Fibroblast of upper back skin (primary cell): Measurements from ENCODE around the gene BHLHE40.
A peak's percentile ranks its signal among the peaks of the same experiment; 100 is the strongest.
"Not testable (repeated sequence)": the region's sequence is repeated elsewhere in the genome, so short reads cannot be mapped to it uniquely, and the experiment has no call there.

Experiments
- DNase-seq: peaks from one replicate; pipeline ENCODE4 v3.0.0-alpha.2; 2013

BHLHE40 gene

DNA sequence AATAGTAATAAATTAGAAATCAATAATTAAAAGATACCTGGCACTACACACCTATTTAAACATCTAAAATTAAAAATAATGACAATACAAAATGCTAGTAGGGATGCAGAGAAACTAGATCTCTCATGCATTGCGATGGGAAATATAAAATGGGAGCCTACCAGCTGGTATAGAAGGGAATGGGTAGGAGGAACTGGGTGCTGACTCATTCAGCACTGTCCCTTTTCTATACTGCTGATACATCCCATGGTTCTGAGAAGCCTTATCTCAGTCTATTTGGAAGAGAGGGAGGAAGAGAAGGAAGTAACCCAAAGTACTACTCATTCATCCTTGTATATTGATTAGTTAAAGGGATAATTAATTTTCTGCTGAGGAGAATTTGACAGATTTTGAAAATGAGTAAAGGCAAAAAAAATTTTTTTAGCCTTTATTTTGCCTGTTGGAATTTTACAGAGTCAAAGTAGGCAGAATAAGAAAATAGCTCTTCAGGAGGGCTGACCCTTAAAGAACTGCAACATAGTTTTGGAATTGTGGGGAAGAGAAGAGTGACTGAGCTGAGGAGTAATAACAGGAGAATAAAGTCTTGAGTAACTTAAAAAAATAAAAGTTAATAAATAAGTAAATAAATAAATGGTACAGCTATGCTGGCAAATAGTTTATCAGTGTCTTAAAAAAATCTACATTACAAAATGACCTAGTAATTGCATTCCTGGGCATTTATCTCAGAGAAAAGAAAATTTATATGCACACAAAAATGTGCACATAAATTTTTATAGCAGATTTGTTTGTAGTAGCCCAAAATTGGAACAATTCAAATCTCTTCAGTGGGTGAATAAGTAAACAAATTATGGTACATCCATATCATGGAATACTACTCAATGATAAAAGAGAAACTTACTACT, 15.3 kb upstream of the BHLHE40 start:
- no peak for DNase-seq

GRCh38 chr3:4966006-4966405, 13.2 kb upstream of the BHLHE40 start:
- DNase-seq = not testable (repeated sequence)

DNA sequence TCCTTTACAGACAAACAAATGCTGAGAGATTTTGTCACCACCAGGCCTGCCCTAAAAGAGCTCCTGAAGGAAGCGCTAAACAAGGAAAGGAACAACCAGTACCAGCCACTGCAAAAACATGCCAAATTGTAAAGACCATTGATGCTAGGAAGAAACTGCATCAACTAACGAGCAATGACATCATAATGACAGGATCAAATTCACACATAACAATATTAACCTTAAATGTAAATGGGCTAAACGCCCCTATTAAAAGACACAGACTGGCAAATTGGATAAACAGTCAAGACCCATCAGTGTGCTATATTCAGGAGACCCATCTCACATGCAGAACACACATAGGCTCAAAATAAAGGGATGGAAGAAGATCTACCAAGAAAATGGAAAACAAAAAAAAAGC, 11.6 kb upstream of the BHLHE40 start:
- not testable (repeated sequence) for DNase-seq

GRCh38 chr3:4971437-4971836, 7.8 kb upstream of the BHLHE40 start:
- DNase-seq = not testable (repeated sequence)

GRCh38 chr3:4971838-4972237, 7.4 kb upstream of the BHLHE40 start:
- no peak for DNase-seq

GRCh38 chr3:4972652-4973643, 6.3 kb upstream of the BHLHE40 start:
- DNase-seq = no peak

GRCh38 chr3:4974154-4974553, 5.1 kb upstream of the BHLHE40 start:
- no peak for DNase-seq

DNA sequence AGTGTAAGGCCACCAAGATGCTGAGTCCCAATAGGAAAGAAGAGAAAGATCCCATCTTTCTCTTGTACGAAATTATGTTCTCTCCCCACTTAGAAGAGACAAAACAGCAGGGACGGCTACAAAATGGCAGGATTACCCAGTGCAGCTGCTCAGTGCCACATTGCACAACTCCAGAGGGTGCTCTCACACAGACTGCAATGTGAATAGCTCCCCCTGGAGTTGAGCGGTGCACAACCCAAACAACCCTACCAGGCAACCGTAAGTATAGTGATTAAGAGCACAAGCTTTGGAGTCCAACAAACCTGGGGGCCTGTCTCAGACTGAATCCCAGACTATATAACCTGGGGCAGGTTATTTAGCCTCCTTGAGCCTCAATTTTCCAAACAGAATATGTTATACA, 3.1 kb upstream of the BHLHE40 start:
- DNase-seq = peak; percentile 73

DNA sequence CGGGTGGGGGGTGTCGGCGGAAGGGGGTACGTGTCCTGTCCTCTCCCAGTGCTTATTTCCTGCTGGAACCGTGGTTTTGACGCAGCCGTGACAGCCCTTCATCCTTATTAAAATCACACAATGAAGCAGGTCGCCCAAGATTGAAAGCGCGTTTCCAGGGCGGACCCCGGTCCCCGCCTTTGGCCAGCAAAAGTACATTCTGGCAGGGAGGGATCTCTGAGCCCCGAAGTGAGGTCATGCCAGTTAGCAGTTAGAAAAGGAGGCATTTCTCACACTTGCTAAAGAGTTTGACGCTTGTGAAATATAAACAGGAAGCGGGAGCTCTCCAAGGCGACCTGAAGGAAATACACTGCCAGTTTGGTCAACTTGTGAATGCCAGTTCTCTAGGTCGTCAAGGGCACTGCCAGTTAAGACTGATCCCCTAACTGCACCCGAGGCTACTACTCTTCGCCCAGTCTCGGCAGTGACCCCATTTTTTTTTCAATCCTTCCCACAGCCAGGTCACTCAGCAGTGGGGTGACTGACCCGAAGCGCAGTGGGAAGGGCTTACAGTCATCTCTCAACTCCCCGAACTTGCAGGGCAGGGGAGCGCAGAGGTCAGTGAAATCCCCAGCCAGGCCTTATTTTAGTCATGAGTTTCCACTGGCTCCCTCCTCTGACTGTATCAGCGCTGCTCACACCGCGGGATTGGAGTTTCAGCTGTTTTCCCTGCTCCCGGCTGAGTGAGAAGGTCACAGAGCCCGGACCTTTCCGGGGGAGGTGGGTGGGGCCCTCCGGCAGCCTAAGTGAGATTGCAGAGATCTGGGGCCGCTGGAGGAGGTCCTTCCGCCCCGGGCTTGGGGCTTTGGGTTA, 2.0 kb upstream of the BHLHE40 start:
- peak; percentile 74 for DNase-seq

- DNase-seq = no peak
These were observed 1.4 kb upstream of the BHLHE40 start for GRCh38 chr3:4977853-4978203.

DNA sequence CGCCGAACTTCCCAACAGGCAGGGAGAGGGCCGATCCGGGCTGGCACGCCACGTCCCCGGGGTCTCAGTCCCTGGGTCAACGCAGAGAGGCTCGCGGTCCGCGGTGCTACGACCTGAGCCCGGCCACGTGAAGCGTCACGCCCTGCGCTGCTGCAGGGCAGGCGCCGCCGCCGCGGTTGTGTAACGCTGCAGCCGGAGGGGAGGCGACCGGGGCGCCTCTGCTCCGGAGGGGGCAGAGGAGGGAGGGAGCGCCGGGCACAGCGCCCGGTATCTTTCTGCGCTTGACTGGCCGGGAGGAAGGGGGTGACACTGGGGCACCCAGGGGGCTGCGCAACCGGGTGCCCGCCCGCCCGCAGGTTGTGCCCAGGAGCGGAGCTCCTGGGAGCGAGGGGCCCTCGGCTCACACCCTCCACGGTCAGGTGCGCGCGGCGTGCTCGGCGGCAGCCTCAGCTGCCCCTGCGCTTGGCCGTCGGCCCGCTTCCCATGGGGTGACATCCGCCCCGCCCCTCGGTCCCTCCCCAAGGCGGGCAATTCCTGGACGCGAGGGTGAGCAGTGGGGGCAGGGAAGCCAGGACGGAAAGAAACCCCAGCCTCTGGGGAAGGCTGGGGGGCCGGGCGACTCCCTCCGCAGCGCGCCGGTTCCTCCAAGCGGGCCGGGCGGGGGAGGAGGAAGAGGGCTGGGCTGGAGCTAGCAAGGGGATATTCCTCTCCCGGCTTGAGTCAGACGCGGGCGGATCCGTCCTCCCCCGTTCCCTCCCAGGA, 852 bp upstream of the BHLHE40 start:
- DNase-seq = peak; percentile 99

- DNase-seq = peak; percentile 99
These were observed 240 bp upstream of the BHLHE40 start for GRCh38 chr3:4978966-4979427.

DNA sequence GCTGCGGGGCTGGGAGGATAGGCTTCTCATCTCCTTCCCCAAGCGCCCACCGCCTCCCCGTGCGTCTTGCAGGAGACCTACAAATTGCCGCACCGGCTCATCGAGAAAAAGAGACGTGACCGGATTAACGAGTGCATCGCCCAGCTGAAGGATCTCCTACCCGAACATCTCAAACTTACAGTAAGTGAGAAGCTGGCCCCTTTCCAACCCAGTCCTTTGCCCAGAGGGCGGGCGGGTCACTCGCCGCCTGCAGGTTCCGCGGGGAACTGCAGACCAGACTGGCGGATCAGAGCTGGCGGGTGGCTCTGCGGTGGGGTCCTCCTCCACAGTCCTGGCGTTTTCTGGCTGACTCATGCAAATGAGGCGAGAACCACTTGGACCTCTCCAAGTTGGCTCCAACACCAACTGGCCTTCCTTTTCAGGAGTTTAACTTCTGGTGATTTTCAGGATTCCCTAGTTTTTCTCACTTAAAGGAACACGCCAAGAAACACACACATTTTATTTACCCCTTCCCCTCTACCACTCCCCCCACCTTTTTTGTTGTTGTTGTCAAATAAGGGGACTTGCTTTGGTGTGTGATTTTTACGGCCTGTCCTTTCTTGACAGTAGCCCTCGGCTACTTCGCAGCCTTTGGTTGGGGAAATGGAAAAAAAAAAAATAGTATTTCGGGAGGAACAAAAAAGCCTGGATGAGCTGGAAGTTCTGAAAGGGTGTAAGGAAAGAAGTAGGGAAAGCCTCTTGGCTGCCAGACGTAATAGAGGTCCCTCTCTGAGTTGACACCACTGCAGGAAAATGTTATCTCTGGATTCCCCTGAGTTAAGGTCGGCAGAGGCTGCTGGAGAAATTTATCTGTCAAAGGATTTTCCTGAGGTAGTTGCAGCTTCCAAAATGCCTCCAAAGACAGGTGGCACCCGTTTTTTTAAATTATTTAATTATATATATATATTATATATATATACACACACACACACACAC, 1.3 kb downstream of the BHLHE40 start:
- peak; percentile 94 for DNase-seq

GRCh38 chr3:4981294-4981664, 2.0 kb downstream of the BHLHE40 start:
- no peak for DNase-seq

DNA sequence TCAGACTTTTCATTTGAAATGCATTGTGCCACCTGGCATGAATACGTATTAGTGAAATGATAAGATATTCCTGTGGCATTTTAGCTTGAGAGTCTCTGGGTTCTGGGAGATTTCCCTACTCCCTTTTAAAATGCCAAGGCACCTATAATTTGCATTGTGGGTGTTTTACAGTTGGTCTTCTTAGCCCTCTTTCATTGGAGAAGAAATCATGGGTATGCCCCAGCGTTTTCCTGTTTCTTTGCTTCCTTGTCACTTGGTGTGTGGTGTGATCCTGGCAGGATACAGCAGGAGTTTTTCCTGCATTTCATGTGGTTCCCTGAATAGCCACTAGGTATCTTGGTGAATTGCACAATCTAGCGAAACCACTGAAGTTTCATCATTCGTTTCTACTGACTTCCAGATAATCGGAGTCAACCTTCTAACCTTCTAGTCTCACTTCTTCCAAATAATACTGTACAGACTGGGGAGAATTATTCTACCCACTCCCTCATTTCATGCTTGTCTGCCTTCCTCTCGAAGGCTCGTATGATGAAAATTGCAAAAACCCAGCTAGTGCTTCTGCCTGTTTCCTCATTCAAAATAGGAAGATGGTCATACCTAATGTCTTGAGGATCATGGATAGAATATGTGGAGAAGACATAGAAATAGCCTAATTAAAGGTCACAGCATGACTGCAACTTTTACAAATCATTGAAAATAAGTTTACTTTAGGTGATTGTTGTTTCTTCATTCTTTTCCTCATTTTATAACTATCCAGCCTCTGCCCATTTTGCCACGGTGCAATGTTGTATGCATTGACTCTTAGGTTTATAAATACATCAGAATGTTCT, 2.6 kb downstream of the BHLHE40 start:
- peak; percentile 77 for DNase-seq

DNA sequence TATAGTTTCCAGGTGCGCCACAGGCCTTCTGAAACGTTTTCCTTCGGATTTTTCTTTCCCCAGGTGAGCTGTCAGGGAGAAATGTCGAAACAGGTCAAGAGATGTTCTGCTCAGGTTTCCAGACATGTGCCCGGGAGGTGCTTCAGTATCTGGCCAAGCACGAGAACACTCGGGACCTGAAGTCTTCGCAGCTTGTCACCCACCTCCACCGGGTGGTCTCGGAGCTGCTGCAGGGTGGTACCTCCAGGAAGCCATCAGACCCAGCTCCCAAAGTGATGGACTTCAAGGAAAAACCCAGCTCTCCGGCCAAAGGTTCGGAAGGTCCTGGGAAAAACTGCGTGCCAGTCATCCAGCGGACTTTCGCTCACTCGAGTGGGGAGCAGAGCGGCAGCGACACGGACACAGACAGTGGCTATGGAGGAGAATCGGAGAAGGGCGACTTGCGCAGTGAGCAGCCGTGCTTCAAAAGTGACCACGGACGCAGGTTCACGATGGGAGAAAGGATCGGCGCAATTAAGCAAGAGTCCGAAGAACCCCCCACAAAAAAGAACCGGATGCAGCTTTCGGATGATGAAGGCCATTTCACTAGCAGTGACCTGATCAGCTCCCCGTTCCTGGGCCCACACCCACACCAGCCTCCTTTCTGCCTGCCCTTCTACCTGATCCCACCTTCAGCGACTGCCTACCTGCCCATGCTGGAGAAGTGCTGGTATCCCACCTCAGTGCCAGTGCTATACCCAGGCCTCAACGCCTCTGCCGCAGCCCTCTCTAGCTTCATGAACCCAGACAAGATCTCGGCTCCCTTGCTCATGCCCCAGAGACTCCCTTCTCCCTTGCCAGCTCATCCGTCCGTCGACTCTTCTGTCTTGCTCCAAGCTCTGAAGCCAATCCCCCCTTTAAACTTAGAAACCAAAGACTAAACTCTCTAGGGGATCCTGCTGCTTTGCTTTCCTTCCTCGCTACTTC, 3.8 kb downstream of the BHLHE40 start:
- DNase-seq = no peak

GRCh38 chr3:4983739-4984510, 4.7 kb downstream of the BHLHE40 start:
- DNase-seq = peak; percentile 96

DNA sequence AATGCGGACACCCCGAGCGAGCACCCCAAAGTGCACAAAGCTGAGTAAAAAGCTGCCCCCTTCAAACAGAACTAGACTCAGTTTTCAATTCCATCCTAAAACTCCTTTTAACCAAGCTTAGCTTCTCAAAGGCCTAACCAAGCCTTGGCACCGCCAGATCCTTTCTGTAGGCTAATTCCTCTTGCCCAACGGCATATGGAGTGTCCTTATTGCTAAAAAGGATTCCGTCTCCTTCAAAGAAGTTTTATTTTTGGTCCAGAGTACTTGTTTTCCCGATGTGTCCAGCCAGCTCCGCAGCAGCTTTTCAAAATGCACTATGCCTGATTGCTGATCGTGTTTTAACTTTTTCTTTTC, 5.3 kb downstream of the BHLHE40 start:
- DNase-seq = no peak
